ENCODE measurements around the gene AFF2.

AFF2 gene

DNA sequence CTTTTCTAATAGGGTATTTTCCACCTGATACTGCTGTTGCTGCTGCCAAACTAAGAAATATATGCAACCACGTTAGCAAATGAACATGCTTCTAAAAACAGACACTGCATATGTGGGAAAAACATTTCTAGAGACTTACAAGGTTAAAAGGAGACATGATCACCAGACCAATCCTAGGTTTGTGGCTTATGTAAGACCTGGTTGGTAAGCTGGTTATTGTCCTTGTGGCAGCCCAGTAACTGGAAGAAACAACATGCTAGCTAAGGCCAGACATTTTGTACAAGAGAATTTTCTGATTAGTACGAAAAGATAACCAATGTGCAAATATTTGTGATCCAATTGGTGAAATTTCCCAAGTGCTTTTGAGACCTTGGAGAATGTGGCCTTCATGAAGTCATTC is 112.0 kb downstream of the AFF2 start:
- no peak overlapping the region for H3K4me3 ChIP-seq (ENCODE audit: low read depth, low read length)
- no peak for DNase-seq (ENCODE audit: low read depth, low spot score)
- TF ChIP-seq, protein P1, sequence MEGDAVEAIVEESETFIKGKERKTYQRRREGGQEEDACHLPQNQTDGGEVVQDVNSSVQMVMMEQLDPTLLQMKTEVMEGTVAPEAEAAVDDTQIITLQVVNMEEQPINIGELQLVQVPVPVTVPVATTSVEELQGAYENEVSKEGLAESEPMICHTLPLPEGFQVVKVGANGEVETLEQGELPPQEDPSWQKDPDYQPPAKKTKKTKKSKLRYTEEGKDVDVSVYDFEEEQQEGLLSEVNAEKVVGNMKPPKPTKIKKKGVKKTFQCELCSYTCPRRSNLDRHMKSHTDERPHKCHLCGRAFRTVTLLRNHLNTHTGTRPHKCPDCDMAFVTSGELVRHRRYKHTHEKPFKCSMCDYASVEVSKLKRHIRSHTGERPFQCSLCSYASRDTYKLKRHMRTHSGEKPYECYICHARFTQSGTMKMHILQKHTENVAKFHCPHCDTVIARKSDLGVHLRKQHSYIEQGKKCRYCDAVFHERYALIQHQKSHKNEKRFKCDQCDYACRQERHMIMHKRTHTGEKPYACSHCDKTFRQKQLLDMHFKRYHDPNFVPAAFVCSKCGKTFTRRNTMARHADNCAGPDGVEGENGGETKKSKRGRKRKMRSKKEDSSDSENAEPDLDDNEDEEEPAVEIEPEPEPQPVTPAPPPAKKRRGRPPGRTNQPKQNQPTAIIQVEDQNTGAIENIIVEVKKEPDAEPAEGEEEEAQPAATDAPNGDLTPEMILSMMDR (IDR thresholded peaks at IDR 0.05; ENCODE audit: low read depth, low read length), result no peak
- in situ Hi-C loops (cut with HindIII; ENCODE audit: low sequenced_read_pairs), result no loop called here

DNA sequence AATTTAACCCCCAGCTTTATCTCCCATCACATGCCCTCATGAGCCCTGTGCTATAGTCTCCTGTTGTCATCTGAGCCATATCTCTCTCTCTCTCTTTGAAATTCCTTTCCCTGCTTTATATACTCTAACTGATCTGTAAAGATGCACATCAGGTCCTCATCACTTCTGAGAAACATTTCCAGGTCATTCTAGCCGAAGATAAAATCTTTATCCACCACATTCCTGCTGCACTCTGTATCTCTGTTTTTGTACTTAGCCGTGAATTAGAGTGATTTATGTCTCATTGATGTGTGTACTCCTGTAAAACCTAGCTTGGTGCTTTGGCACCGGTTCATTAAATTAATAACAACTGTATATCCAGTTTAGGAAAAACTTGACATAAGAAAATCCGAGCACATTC is 113.2 kb downstream of the AFF2 start:
- H3K4me3 ChIP-seq (ENCODE audit: low read depth, low read length), result no peak overlapping the region
- DNase-seq (ENCODE audit: low read depth, low spot score), result no peak
- in situ Hi-C loops (cut with HindIII; ENCODE audit: low sequenced_read_pairs), result no loop called here
- TF ChIP-seq, protein P1 (IDR thresholded peaks at IDR 0.05; ENCODE audit: low read depth, low read length), result no peak

DNA sequence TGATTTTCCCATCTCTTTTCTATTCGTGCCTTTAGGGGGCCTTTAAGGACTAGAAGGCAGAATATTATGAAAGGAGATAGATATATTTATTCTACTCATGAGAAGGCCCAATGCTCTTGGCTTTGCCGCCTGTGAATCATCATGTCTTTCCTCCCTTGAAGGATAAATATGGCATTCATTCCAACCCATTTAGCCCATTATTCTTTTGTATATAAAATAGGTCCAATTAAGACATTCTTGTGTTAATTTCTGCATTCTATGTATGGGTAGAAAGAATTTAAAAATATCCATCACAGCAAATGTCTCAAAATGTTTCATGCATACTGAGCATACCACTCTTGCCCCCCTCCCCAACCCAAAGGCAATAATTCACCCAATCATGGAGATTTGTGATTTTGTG is 115.1 kb downstream of the AFF2 start:
- DNase-seq (ENCODE audit: low read depth, low spot score), result no peak
- TF ChIP-seq, protein P1 (IDR thresholded peaks at IDR 0.05; ENCODE audit: low read depth, low read length), result no peak
- H3K4me3 ChIP-seq (ENCODE audit: low read depth, low read length), result no peak overlapping the region
- in situ Hi-C loops (cut with HindIII; ENCODE audit: low sequenced_read_pairs), result no loop called here

GRCh38 chrX:148618470-148619445 is 118.3 kb downstream of the AFF2 start:
- H3K4me3 ChIP-seq (ENCODE audit: low read depth, low read length), result no peak overlapping the region
- no peak for DNase-seq (ENCODE audit: low read depth, low spot score)
- TF ChIP-seq, protein P1 (IDR thresholded peaks at IDR 0.05; ENCODE audit: low read depth, low read length), result no peak
- in situ Hi-C loops (cut with HindIII; ENCODE audit: low sequenced_read_pairs), result no loop called here

DNA sequence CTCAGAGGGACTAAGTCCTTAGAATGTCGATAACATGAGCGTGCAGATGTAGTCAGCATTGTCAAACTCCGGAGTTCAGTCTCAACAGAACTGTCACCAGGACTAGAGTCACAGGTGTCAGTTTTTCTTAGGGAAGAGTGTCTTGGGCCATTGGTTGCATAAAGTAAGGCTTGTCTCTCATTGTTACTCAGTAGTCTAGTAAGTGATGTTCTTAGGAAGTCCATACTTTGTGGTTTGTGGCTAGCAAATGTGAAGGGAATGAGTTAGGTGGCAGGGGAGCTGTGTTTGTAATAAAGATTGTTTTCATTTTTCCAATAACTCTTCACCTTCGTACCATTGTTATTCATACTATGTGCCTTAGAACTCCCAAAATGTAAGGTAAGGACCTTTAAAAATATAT is 119.6 kb downstream of the AFF2 start:
- in situ Hi-C loops (cut with HindIII; ENCODE audit: low sequenced_read_pairs), result no loop called here
- peak; percentile 15 for DNase-seq (ENCODE audit: low read depth, low spot score)
- no peak overlapping the region for H3K4me3 ChIP-seq (ENCODE audit: low read depth, low read length)
- TF ChIP-seq, protein P1 (IDR thresholded peaks at IDR 0.05; ENCODE audit: low read depth, low read length), result no peak

DNA sequence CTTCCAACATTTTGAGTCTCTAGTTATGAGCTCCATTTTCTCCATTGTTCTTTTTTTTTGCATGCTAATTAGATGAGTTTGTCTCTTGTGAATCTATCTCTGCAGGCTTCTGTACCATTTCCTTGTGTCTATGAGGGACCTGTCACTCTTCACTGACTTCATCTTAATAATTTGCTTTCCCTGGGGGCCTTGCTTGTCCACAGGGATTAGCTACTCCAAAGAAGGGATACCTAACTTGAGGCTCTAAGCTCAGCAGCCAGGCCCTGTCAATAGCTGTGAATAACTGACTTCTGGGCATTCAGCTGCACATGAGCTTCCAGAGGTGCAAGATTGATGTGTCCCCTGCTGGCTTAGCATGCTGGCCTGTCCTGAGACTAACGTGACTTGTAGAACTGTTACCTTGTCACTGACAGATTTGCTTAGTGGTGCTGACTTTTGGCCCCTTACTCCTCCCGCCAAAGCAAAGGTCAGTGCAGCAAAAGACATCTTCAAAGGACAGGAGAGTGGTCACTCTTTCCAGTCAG is 124.6 kb downstream of the AFF2 start:
- no peak overlapping the region for H3K4me3 ChIP-seq (ENCODE audit: low read depth, low read length)
- in situ Hi-C loops (cut with HindIII; ENCODE audit: low sequenced_read_pairs), result no loop called here
- DNase-seq (ENCODE audit: low read depth, low spot score), result no peak

More for the DNA sequence above, 124.6 kb downstream of the AFF2 start:
- TF ChIP-seq, protein P1 (IDR thresholded peaks at IDR 0.05; ENCODE audit: low read depth, low read length), result no peak
